A673 (cell line): ENCODE results near the gene FAM170B.

Experiments
- EZH2 ChIP-seq: fragments of 200-600 bp; sonication (generic); IDR thresholded peaks from 2 replicates; pipeline ENCODE4 v1.6.1; 2017; ENCODE audit warnings: borderline replicate concordance, low read depth, mild to moderate bottlenecking, mixed read lengths, antibody characterized with exemption, low read length; ENCODE audit not compliant: poor library complexity, severe bottlenecking
- TF ChIP-seq, protein P1 (sequence below): fragments of 300-800, 200-600 bp; sonication (generic); conservative IDR thresholded peaks from 2 replicates; pipeline ENCODE4 v1.5.1; 2017; ENCODE audit warnings: low read depth, mild to moderate bottlenecking, antibody characterized with exemption, low read length, moderate library complexity, mixed read lengths

DNA sequence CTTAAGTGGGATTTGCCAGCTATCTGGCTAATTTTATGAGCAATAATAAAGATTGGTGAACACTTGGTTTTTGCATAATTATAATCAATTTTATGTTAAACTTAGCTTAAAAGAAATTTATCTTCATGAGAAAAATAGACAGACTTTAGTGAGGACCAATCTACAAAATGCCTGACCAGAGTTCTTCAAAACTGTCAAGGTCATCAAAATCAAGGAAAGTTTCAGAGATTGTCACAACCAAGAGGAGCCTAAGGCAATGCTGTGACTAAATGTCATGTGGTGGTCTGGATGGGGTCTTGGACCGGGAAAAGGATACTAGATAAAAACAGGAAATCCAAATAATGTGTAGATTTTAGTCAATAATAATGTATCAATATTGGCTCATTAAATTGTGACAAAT is 17.7 kb upstream of the FAM170B start:
- TF ChIP-seq, protein P1, sequence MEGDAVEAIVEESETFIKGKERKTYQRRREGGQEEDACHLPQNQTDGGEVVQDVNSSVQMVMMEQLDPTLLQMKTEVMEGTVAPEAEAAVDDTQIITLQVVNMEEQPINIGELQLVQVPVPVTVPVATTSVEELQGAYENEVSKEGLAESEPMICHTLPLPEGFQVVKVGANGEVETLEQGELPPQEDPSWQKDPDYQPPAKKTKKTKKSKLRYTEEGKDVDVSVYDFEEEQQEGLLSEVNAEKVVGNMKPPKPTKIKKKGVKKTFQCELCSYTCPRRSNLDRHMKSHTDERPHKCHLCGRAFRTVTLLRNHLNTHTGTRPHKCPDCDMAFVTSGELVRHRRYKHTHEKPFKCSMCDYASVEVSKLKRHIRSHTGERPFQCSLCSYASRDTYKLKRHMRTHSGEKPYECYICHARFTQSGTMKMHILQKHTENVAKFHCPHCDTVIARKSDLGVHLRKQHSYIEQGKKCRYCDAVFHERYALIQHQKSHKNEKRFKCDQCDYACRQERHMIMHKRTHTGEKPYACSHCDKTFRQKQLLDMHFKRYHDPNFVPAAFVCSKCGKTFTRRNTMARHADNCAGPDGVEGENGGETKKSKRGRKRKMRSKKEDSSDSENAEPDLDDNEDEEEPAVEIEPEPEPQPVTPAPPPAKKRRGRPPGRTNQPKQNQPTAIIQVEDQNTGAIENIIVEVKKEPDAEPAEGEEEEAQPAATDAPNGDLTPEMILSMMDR = no peak
- TF ChIP-seq EZH2 = no peak
